Activated CD8-positive, alpha-beta memory T cell treated with anti-CD3 and anti-CD28 coated beads for 4 hours (primary cell): Measurements from ENCODE around the gene STRIP1.

Experiments
- DNase-seq, 2 donors: peaks; one replicate each; pipeline ENCODE4 v3.0.0-alpha.2; 2020; ENCODE audit warnings: low read depth in 2 of 2

Gene STRIP1

DNA sequence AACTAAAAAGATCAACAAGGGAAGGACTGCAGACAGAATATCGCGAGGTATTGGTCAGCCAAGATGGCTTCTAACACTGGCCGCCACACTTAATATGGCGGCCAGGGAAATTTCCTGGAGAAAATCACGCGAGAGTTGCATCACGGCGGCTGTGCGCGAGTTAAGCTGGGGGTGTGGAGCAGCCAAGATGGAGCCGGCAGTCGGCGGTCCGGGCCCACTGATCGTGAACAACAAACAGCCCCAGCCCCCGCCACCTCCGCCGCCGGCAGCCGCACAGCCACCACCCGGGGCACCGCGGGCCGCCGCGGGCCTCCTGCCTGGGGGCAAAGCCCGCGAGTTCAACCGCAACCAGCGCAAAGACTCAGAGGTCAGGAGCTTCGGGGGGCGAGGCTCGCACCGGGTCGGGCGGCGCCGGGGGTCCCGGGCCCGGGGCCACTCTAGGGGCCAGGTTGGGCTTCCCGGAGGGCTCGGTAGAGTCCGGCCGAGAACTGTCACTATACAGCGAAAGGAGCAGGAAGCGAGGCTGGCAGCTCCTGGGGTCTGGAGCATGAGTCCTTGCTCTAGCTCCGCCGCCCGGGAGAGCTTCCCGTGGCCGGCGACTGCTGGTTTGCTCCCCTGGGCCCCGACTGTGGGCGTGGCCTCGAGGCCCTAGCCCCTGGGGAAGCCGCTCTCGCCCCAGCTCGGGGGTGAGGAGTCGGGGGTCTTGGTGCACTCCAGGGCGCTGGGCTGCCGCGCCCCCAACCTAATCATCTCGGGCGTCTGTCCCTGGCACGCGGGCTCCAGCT is at the start of gene STRIP1:
STRIP1 (plus strand) TSS at position 174 of the 785 bp plus-strand sequence; CDS start at position 188, 14 bp downstream.
- DNase-seq = peak; percentile 83 to 86

- no peak for DNase-seq
These were observed 49.0 kb upstream of the STRIP1 start for GRCh38 chr1:109985247-109986053.

DNA sequence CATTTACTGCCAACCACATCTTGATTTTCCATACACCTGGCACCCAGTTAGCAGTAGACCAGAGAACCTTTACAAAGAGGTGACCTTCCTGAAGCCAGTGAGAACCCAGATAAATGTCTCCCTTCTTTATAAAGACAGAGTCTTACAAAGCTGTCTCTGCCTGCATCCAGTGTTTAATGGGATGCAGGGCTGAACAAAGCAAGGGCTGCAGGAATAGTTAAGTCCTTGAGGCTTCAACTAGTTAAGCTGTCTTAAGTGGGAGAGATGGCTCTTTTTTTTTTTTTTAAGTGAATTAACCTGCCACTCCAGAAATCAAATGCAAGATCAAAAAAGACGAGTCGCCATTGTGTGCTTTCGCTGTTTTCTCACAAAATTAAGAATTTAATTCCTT is 48.4 kb upstream of the STRIP1 start:
- DNase-seq = no peak

- no peak for DNase-seq
These were observed 46.0 kb upstream of the STRIP1 start for GRCh38 chr1:109988349-109988914.

GRCh38 chr1:109989506-109990301 is 44.7 kb upstream of the STRIP1 start:
- DNase-seq = no peak

DNA sequence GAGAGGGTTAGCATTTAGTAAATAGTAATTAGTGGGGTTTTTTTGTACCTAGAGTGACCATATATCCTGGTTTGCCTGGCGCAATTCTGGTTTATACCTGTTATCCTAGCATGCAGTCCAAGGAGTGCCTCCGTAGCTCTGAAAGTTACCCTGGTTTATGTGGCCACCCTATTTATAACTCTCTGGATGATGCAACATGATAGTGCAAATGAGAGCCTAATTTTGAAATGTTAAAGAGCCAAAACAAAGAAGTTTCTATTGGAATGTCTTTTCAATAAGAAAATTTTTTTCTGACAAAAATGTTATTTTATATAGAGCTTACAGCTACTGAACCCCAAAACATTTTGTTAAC is 44.1 kb upstream of the STRIP1 start:
- DNase-seq = no peak

- no peak for DNase-seq
These were observed 43.0 kb upstream of the STRIP1 start for GRCh38 chr1:109991400-109991925.

DNA sequence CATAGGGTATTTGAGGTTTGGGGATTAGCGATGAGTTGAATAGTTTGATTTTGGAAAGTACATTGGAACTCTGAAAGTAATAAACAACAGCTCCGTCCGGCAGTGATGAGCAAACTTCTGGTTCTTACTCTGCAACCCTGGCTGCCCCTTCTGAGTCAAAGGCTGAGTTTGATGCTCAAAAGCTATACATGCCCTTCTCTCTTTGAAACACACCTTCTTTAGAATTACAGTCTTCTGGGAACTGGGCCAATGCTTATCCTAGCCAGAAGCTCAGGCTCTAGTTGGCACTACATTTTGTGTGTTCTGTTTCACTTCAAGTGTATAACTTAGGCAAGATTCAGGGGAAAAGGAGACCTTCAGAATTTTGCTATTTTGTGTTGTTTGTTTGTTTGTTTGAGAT is 40.5 kb upstream of the STRIP1 start:
- DNase-seq = no peak

- DNase-seq = no peak
These were observed 39.8 kb upstream of the STRIP1 start for GRCh38 chr1:109994654-109995053.

DNA sequence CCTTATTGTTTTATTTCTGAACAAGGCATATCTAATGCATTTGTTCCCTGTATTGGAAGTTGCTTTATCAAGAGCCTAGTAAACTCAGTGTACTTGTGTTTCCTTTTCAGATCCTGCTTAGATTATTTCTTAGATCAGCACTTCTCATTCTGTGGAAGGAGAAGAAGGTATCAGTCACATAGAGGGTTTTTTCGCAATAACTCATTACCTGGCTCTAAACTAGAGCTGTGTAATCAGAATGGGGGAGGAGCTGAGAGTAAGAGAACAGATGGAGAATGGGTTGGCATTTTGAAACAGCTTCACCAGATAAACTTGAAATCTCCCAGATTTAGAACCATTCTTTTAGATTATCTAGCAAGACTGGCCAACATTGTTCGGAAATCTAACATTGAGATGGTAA is 38.9 kb upstream of the STRIP1 start:
- DNase-seq = no peak

DNA sequence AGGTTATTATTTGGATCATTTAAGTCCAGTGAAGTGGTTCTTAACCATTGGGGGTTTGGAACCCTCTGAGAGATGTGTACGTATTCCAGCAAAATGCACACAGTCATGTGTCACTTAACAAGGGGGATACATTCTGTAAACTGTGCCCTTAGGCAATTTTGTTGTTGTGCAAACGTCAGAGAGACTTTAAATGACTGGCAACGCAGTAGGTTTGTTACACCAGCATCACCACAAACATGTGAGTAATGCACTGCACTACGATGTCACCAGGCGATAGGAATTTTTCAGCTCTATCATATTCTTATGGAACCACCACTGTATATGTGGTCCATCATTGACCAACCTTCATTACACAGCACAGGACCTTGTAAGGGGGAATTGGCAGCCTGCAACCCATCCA is 37.9 kb upstream of the STRIP1 start:
- DNase-seq = no peak

- DNase-seq = no peak
These were observed 37.1 kb upstream of the STRIP1 start for GRCh38 chr1:109997204-109997866.

DNA sequence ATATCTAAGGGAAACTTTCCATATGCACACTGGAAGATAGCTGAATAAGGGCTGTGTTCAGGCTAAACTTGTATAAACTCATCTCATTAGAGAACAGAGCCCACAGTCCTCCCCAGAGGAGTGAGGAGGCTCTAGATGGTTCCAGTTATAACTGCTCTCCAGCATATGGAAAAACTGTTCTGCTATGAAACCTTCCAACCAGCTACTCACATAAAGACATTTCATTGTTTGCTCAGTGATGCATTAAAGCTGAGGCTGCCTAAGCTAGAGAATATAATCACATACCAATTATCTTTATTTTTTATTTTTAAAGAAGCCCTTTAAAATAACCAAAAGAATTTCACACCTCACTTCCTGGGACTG is 36.6 kb upstream of the STRIP1 start:
- no peak for DNase-seq

DNA sequence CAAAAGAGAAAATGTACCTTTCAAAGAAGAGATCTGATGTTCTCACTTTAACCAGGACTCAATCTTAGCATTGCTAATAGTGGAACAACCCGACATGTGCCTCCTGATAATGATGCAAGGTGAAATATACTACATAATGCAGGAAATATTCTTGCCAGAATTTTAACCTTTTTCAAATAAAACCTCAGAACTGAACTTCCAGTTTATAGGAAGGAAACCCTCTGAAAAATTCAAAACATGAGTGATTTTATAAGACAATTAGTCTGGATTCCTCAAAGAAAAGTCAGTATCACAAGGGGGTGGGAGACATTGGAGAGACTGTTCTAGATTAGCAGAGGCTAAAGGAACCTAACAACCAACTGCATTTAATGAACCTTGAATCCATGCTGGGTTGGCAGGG is 31.7 kb upstream of the STRIP1 start:
- no peak for DNase-seq

DNA sequence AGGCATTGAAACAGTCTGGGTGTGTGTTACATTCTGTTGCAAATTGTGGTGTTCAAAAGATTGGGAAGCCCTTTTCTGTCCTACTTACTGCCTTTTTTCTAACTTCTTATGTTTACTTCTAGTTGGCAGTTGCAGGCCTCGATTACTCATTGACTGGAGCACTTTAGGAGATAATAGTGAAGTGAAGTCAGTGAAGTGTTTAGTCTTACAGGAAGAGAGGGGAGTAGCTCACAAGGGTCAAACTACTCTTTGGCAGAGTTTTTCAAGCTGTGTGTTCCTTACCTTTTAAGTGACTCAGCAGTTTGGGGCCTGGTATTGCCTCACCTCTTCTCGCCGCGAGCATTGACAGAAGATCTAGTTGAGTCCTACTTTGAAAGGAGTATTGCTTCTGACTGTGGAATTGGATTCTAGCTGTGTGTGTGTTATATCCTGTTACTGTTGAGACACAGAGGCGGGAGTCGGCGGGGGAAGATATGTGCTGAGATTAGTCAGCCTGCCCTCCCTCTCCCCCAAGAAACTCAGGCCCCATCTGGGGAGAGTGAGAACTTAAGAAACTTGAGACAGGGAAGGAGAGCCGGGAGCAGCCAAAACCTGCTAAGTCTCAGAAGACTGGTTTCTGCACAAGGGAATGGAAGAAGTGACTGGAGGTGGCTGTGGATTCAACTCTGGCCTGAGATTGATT is 30.5 kb upstream of the STRIP1 start:
- no peak for DNase-seq

DNA sequence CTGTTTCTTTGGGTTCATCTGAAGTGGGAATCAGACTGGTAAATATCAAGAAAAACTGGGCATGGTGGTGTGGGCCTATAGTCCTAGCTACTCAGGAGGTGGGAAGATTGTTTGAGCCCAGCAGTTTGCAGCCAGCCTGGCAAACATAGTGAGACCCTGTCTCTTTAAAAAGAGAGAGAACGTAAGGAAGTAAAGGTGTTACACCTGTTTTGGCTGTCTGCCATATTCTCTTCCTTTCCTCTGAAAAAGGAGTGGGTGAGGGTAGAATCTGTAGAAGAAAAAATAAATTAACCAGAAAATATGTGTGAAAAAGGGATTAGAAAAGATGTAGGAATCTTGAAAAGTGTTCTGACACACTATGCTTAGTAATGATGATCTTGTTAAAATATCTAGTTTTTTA is 29.8 kb upstream of the STRIP1 start:
- DNase-seq = no peak

DNA sequence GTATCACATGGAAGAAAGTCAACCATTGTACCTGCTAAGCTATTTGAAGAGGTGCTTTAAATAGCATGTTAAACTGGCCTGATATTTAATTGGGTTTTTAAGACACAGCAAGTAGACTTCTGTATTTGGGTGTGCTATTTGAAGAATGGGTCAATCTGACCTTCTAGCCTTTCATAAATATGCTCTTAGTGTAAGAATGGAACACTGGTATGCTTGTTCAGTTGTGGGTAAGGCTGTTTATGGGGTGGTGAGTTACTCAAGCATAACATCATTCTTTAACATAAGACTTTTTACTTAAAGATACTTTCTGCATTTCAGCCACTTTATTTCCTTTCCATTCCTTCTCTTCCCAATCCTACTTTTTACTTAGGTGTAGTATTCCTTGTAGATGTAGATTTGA is 28.5 kb upstream of the STRIP1 start:
- no peak for DNase-seq

- no peak for DNase-seq
These were observed 27.9 kb upstream of the STRIP1 start for GRCh38 chr1:110006516-110006915.

DNA sequence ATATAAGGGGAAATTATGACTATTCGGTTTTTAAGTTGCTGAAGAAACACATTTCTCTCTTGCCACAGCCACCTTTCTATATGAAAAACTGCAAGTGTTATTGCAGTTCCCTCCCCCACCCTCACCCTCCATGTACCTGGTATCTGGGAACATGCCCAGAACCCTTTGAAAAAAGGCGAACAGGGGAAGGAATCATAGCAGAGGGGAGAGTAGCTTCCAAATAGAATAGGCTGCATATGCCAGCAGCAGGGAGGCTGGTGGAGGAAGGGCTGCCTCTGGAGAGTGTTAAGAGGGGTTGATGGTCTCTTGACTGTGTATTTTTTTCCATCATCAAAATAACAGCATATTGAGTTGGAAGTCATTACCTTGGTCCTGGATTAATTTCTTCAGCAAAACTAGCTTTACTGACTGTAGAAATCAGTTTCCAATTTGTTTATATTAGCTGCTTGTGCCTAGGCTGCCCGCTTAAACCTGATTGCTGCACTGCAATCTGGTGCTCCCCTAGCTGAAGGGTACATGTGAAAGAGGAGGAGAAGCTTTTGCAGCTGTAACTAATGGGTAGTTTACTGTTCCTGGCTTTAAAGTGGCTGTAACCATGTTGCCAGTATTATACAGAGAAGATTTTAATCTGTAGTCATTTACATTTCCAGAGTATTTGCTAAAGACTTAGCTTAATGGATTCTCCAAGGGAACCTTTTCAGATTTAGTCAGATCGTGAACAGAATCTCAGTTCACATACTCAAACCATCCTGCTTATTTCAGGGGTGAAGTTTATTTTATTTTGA is 27.2 kb upstream of the STRIP1 start:
- DNase-seq = no peak

DNA sequence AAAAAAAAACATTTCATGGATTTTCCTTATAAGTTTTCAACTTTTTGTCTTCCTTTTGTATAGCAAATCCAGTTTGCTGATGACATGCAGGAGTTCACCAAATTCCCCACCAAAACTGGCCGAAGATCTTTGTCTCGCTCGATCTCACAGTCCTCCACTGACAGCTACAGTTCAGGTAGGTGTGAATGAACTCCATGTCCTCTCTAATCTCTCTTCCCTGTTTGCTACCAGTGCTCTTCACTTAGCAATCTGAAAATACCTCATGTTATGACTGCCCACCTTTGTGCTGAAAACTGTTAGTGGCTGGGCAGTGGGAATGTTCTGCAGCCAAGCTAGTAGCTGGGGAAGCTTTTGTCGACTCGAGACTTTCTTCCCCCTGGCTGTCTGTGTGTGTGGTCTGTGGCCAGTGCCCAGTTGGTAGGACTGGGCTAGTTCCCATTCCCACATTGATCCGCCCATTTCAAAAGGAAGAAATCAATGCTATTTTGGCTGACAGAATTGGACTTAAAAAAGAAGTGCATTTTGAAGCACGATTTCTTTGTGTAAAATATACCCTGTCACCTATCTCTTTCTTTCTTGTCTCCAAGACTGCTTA is 25.4 kb upstream of the STRIP1 start:
- no peak for DNase-seq
